HL-60 (cell line): ENCODE results near the gene TMEM132A.

ENCODE experiments used
- CTCF ChIP-seq: IDR thresholded peaks from one replicate; pipeline ENCODE4 v1.5.1; 2011; ENCODE audit warnings: low read length, control low read depth, inconsistent platforms; ENCODE audit not compliant: insufficient read depth
- POLR2AphosphoS5 ChIP-seq: IDR thresholded peaks from 2 replicates; pipeline ENCODE4 v1.6.1; 2012; ENCODE audit warnings: low read depth
- REST ChIP-seq: IDR thresholded peaks from 2 replicates; pipeline ENCODE4 v1.6.1; 2012; ENCODE audit warnings: low read depth; ENCODE audit not compliant: insufficient replicate concordance
- SPI1 ChIP-seq: IDR thresholded peaks from 2 replicates; pipeline ENCODE4 v1.6.1; 2012; ENCODE audit warnings: low read depth, mild to moderate bottlenecking, borderline replicate concordance

GRCh38 chr11:60939301-60939700 is 15.0 kb downstream of the TMEM132A start:
- TF ChIP-seq CTCF (no peak), POLR2AphosphoS5 (no peak), SPI1 (no peak), REST (no peak)
